PFSK-1 (cell line): ENCODE measurements around the gene AJAP1.

Experiments used
- POLR2AphosphoS5 ChIP-seq: IDR thresholded peaks from 2 replicates; pipeline ENCODE4 v1.6.1; 2012; ENCODE audit warnings: low read depth, mild to moderate bottlenecking, control low read depth, low read length, moderate library complexity
- REST ChIP-seq, 2 experiments: IDR thresholded peaks; 2 replicates each; pipeline versions ENCODE4 v1.6.1 to v1.8.0; 2011 to 2012; ENCODE audit warnings: low read depth in 2 of 2, low read length in 2 of 2, control low read depth in 1 of 2, inconsistent platforms in 1 of 2, mild to moderate bottlenecking in 1 of 2, moderate library complexity in 1 of 2; ENCODE audit not compliant: insufficient read depth in 1 of 2
- SIN3A ChIP-seq: IDR thresholded peaks from 2 replicates; pipeline ENCODE4 v1.6.1; 2012; ENCODE audit warnings: mild to moderate bottlenecking, low read length, moderate library complexity, borderline replicate concordance; ENCODE audit not compliant: insufficient read depth
- TAF1 ChIP-seq: IDR thresholded peaks from 2 replicates; pipeline ENCODE4 v1.6.1; 2012; ENCODE audit warnings: low read length, control low read depth, borderline replicate concordance; ENCODE audit not compliant: insufficient read depth

GRCh38 chr1:4837031-4837600, 182.7 kb downstream of the AJAP1 start:
- no peak for TF ChIP-seq TAF1
- no peak for TF ChIP-seq SIN3A
- TF ChIP-seq POLR2AphosphoS5: no peak
- no peak for TF ChIP-seq REST (IDR thresholded peaks at IDR 0.05; ENCODE audit: insufficient read depth in 1 of 2, low read depth in 2 of 2, low read length in 2 of 2)
